Measurements from ENCODE around the gene SINHCAF.
A peak's percentile ranks its signal among the peaks of the same experiment; 100 is the strongest.
"Not testable (repeated sequence)": the region's sequence is repeated elsewhere in the genome, so short reads cannot be mapped to it uniquely, and the experiment has no call there.

Gene SINHCAF

GRCh38 chr12:31260840-31261239 is 65.1 kb downstream of the SINHCAF start:
- DNase-seq = no peak

- DNase-seq = no peak
These were observed 66.6 kb downstream of the SINHCAF start for GRCh38 chr12:31259136-31259886.

- no peak for DNase-seq
These were observed 68.2 kb downstream of the SINHCAF start for GRCh38 chr12:31257784-31258183.

GRCh38 chr12:31251707-31252611 is 74.0 kb downstream of the SINHCAF start:
- DNase-seq = not testable (repeated sequence)

- no peak for DNase-seq
These were observed 75.8 kb downstream of the SINHCAF start for GRCh38 chr12:31250179-31250578.

- DNase-seq = no peak
These were observed 76.6 kb downstream of the SINHCAF start for GRCh38 chr12:31249356-31249755.

- DNase-seq = no peak
These were observed 77.1 kb downstream of the SINHCAF start for GRCh38 chr12:31248815-31249214.

GRCh38 chr12:31248337-31248736 is 77.6 kb downstream of the SINHCAF start:
- no peak for DNase-seq

GRCh38 chr12:31246470-31246850 is 79.5 kb downstream of the SINHCAF start:
- DNase-seq = no peak

- DNase-seq = no peak
These were observed 80.0 kb downstream of the SINHCAF start for GRCh38 chr12:31245822-31246469.

- not testable (repeated sequence) for DNase-seq
These were observed 83.5 kb downstream of the SINHCAF start for GRCh38 chr12:31242418-31242817.

- peak; percentile 66 for DNase-seq
These were observed 87.1 kb downstream of the SINHCAF start for GRCh38 chr12:31238764-31239387.

GRCh38 chr12:31238333-31238732 is 87.6 kb downstream of the SINHCAF start:
- DNase-seq = not testable (repeated sequence)

- DNase-seq = no peak
These were observed 88.8 kb downstream of the SINHCAF start for GRCh38 chr12:31236998-31237637.

- no peak for DNase-seq
These were observed 90.0 kb downstream of the SINHCAF start for GRCh38 chr12:31235868-31236395.

- peak; percentile 80 for DNase-seq
These were observed 90.7 kb downstream of the SINHCAF start for GRCh38 chr12:31234955-31235867.

GRCh38 chr12:31234053-31234840 is 91.7 kb downstream of the SINHCAF start:
- no peak for DNase-seq

GRCh38 chr12:31233061-31233730 is 92.8 kb downstream of the SINHCAF start:
- DNase-seq = no peak

- DNase-seq = no peak
These were observed 93.5 kb downstream of the SINHCAF start for GRCh38 chr12:31232361-31232965.
